HG02571 (cell line): ENCODE results near the gene DGCR2.
"Not testable (repeated sequence)": the region's sequence is repeated elsewhere in the genome, so short reads cannot be mapped to it uniquely, and the experiment has no call there.

Source experiments
- ATAC-seq: cut with Tn5 transposase; IDR thresholded peaks from one replicate; pipeline ENCODE4 v1.9.1; 2021; ENCODE audit warnings: mild to moderate bottlenecking, moderate library complexity; ENCODE audit not compliant: unreplicated experiment

DGCR2 gene

GRCh38 chr22:19013881-19014598 lies 108.2 kb downstream of the DGCR2 start:
- ATAC-seq, result not testable (repeated sequence)

GRCh38 chr22:19013411-19013810 lies 108.8 kb downstream of the DGCR2 start:
- not testable (repeated sequence) for ATAC-seq

GRCh38 chr22:19012308-19012986 lies 109.8 kb downstream of the DGCR2 start:
- no peak for ATAC-seq

GRCh38 chr22:19011611-19012010 lies 110.6 kb downstream of the DGCR2 start:
- not testable (repeated sequence) for ATAC-seq

GRCh38 chr22:19011075-19011474 lies 111.1 kb downstream of the DGCR2 start:
- ATAC-seq, result no peak

- no peak for ATAC-seq
These were observed 116.3 kb downstream of the DGCR2 start for GRCh38 chr22:19005905-19006304.

GRCh38 chr22:19004471-19004870 lies 117.7 kb downstream of the DGCR2 start:
- ATAC-seq, result no peak

- no peak for ATAC-seq
These were observed 118.7 kb downstream of the DGCR2 start for GRCh38 chr22:19003508-19003907.

- no peak for ATAC-seq
These were observed 119.6 kb downstream of the DGCR2 start for GRCh38 chr22:19002684-19003038.

- no peak for ATAC-seq
These were observed 121.0 kb downstream of the DGCR2 start for GRCh38 chr22:19001204-19001603.

- ATAC-seq, result not testable (repeated sequence)
These were observed 122.1 kb downstream of the DGCR2 start for GRCh38 chr22:19000106-19000505.

- ATAC-seq, result no peak
These were observed 122.8 kb downstream of the DGCR2 start for GRCh38 chr22:18999416-18999815.

GRCh38 chr22:18999008-18999407 lies 123.2 kb downstream of the DGCR2 start:
- no peak for ATAC-seq

GRCh38 chr22:18997925-18998315 lies 124.3 kb downstream of the DGCR2 start:
- ATAC-seq, result no peak

- no peak for ATAC-seq
These were observed 124.8 kb downstream of the DGCR2 start for GRCh38 chr22:18997306-18997924.

- ATAC-seq, result no peak
These were observed 125.8 kb downstream of the DGCR2 start for GRCh38 chr22:18996376-18996900.

GRCh38 chr22:18995327-18995711 lies 126.9 kb downstream of the DGCR2 start:
- no peak for ATAC-seq

GRCh38 chr22:18994701-18995326 lies 127.4 kb downstream of the DGCR2 start:
- no peak for ATAC-seq

GRCh38 chr22:18994056-18994455 lies 128.2 kb downstream of the DGCR2 start:
- no peak for ATAC-seq

- ATAC-seq, result no peak
These were observed 129.5 kb downstream of the DGCR2 start for GRCh38 chr22:18992543-18993198.
